Activated CD8-positive, alpha-beta T cell treated with anti-CD3 and anti-CD28 coated beads for 36 hours (primary cell): ENCODE data around the gene PAK5. TPM values are rescaled to one million over a fixed set of nuclear protein-coding genes. Genes with fewer than 3 reads are reported as not detected.

Source experiments
- ATAC-seq: fragments of 200-7000 bp; cut with Tn5 transposase; one replicate; pipeline ENCODE4 v1.10.0; 2021; ENCODE audit warnings: mild to moderate bottlenecking, moderate library complexity
- CTCF ChIA-PET: fragments of 350-600 bp; sonication (Branson Sonifier 250); formaldehyde crosslinking; loops from one replicate; lab custom pipeline; 2021; ENCODE audit warnings: antibody characterized with exemption; lab: Charles Lee
- POLR2A ChIA-PET: fragments of 350-600 bp; sonication (Branson Sonifier 250); formaldehyde crosslinking; loops from one replicate; lab custom pipeline; 2021; ENCODE audit warnings: antibody characterized with exemption; lab: Charles Lee
- DNase-seq: peaks from one replicate; pipeline ENCODE4 v3.0.0-alpha.2; 2020
- H3K27ac Mint-ChIP-seq: one replicate; pipeline ENCODE4 v1.8.0; 2021; ENCODE audit warnings: mild to moderate bottlenecking, mixed read lengths
- H3K27me3 Mint-ChIP-seq: one replicate; pipeline ENCODE4 v1.8.0; 2021; ENCODE audit warnings: mixed read lengths
- H3K36me3 Mint-ChIP-seq: one replicate; pipeline ENCODE4 v1.8.0; 2021; ENCODE audit warnings: low read depth, mixed read lengths
- H3K4me1 Mint-ChIP-seq: one replicate; pipeline ENCODE4 v1.8.0; 2021; ENCODE audit warnings: low read depth, mixed read lengths
- H3K4me3 Mint-ChIP-seq: one replicate; pipeline ENCODE4 v1.8.0; 2021; ENCODE audit warnings: mild to moderate bottlenecking, moderate library complexity, mixed read lengths
- H3K9me3 Mint-ChIP-seq: one replicate; pipeline ENCODE4 v1.8.0; 2021; ENCODE audit warnings: mixed read lengths
- intact Hi-C: fragments of 100-400 bp; cut with micrococcal nuclease; formaldehyde crosslinking; loops from one replicate; pipeline ENCODE4 v1.10.0; 2022
- total RNA-seq, 2 experiments: library from RNA; stranded (reverse); gene quantifications; one replicate each; pipeline ENCODE4 v1.2.3, GENCODE V29; 2021
- TF ChIP-seq, protein P1 (sequence below): fragments of 200-600 bp; IDR thresholded peaks from one replicate; pipeline ENCODE4 v1.8.0; 2022; ENCODE audit warnings: antibody characterized with exemption, mild to moderate bottlenecking

PAK5 gene
- total RNA-seq, 2 experiments from 2014 or later: not detected

DNA sequence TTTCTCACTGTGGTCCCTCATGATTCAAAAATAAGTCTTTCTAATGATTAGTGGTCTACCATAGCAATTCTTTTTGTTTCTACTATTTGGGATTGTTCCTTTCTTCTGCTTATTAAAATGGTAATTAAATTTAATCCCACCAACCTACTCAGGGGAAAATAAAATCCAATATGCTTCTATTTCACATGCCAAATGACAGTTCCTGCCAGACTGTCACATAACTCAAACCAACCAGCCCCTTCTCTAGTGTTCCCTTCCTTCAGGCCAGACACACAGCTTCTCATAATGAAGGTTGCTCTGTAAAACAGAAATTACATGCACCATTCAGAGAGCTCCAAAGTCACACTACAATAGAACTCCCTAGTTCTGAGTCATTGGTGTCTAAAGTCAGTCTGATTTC, 23.2 kb downstream of the PAK5 start:
- no peaks in the 10 kb centered on the region for H3K36me3 Mint-ChIP-seq
- TF ChIP-seq, protein P1, sequence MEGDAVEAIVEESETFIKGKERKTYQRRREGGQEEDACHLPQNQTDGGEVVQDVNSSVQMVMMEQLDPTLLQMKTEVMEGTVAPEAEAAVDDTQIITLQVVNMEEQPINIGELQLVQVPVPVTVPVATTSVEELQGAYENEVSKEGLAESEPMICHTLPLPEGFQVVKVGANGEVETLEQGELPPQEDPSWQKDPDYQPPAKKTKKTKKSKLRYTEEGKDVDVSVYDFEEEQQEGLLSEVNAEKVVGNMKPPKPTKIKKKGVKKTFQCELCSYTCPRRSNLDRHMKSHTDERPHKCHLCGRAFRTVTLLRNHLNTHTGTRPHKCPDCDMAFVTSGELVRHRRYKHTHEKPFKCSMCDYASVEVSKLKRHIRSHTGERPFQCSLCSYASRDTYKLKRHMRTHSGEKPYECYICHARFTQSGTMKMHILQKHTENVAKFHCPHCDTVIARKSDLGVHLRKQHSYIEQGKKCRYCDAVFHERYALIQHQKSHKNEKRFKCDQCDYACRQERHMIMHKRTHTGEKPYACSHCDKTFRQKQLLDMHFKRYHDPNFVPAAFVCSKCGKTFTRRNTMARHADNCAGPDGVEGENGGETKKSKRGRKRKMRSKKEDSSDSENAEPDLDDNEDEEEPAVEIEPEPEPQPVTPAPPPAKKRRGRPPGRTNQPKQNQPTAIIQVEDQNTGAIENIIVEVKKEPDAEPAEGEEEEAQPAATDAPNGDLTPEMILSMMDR: no peak
- intact Hi-C loops: no loop called here

DNA sequence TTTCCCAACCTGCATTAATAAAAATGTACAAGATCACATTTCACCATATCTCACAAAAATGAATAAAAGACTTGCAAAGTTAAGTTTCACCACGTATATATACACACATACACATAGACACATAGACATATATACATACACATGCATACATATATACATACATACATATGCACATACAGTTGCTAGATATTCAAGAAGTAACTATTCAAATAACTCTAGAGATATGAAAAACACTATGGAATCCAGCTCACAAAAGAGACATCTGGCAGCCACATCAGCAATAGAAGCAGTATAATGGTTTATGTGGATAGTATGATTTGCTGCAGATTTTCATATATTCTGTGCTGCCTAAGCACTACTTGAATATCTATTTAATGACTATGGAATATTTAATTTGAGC, 28.1 kb downstream of the PAK5 start:
- Mint-ChIP-seq H3K4me3 (no peak overlapping the region), H3K9me3 (peaks cover under 1% of the 10 kb centered on the region), H3K4me1 (no peaks in the 10 kb centered on the region), H3K27ac (no peak overlapping the region), H3K36me3 (no peaks in the 10 kb centered on the region), H3K27me3 (no peaks in the 10 kb centered on the region)
- DNase-seq (no peak), ATAC-seq (no peak)
- POLR2A ChIA-PET: no interaction called here
- TF ChIP-seq, protein P1: no peak
- CTCF ChIA-PET: no interaction called here
- intact Hi-C loops: no loop called here

More for the DNA sequence above, 23.2 kb downstream of the PAK5 start:
- DNase-seq (no peak), ATAC-seq (no peak)
- no peaks in the 10 kb centered on the region for H3K4me1 Mint-ChIP-seq
- CTCF ChIA-PET: no interaction called here
- POLR2A ChIA-PET: no interaction called here
- no peak overlapping the region for H3K4me3 Mint-ChIP-seq
- H3K27me3 Mint-ChIP-seq: no peaks in the 10 kb centered on the region
- H3K9me3 Mint-ChIP-seq: no peaks in the 10 kb centered on the region
- no peak overlapping the region for H3K27ac Mint-ChIP-seq

GRCh38 chr20:9809271-9809670, 29.6 kb downstream of the PAK5 start:
- peaks cover 2% of the 10 kb centered on the region for H3K9me3 Mint-ChIP-seq
- H3K4me3 Mint-ChIP-seq: no peak overlapping the region
- TF ChIP-seq, protein P1: no peak
- H3K27ac Mint-ChIP-seq: no peak overlapping the region
- intact Hi-C loops: no loop called here
- DNase-seq (no peak), ATAC-seq (no peak)
- POLR2A ChIA-PET: no interaction called here
- H3K36me3 Mint-ChIP-seq: no peaks in the 10 kb centered on the region
- CTCF ChIA-PET: no interaction called here
- no peaks in the 10 kb centered on the region for H3K27me3 Mint-ChIP-seq
- H3K4me1 Mint-ChIP-seq: no peaks in the 10 kb centered on the region

- H3K27me3 Mint-ChIP-seq: no peaks in the 10 kb centered on the region
- ATAC-seq: no peak
- no peaks in the 10 kb centered on the region for H3K4me1 Mint-ChIP-seq
- TF ChIP-seq, protein P1: no peak
- H3K36me3 Mint-ChIP-seq: no peaks in the 10 kb centered on the region
- no peak overlapping the region for H3K4me3 Mint-ChIP-seq
- intact Hi-C loops: no loop called here
- CTCF ChIA-PET: no interaction called here
- POLR2A ChIA-PET: no interaction called here
- H3K9me3 Mint-ChIP-seq: peaks cover 2% of the 10 kb centered on the region
- DNase-seq: no peak
- H3K27ac Mint-ChIP-seq: no peak overlapping the region
Measured at GRCh38 chr20:9808166-9808565, 30.7 kb downstream of the PAK5 start.

GRCh38 chr20:9807136-9807535, 31.7 kb downstream of the PAK5 start:
- no peaks in the 10 kb centered on the region for H3K36me3 Mint-ChIP-seq
- H3K27ac Mint-ChIP-seq: no peak overlapping the region
- TF ChIP-seq, protein P1: no peak
- no peaks in the 10 kb centered on the region for H3K4me1 Mint-ChIP-seq
- H3K9me3 Mint-ChIP-seq: peaks cover 2% of the 10 kb centered on the region
- no peak overlapping the region for H3K4me3 Mint-ChIP-seq
- ATAC-seq (no peak), DNase-seq (no peak)
- intact Hi-C loops: no loop called here
- CTCF ChIA-PET: no interaction called here
- POLR2A ChIA-PET: no interaction called here
- H3K27me3 Mint-ChIP-seq: no peaks in the 10 kb centered on the region
